BLaER1 (cell line): Measurements from ENCODE around the gene SOS2.
"Not testable (repeated sequence)": the region's sequence is repeated elsewhere in the genome, so short reads cannot be mapped to it uniquely, and the experiment has no call there.

ENCODE experiments used
- H3K27ac ChIP-seq: shearing (Covaris generic); formaldehyde crosslinking; 2 replicates; pipeline ENCODE4 v1.8.1; 2022
- H3K27me3 ChIP-seq: shearing (Covaris generic); formaldehyde crosslinking; 2 replicates; pipeline ENCODE4 v1.8.1; 2022
- H3K36me3 ChIP-seq: shearing (Covaris generic); formaldehyde crosslinking; 2 replicates; pipeline ENCODE4 v1.8.1; 2022
- H3K4me1 ChIP-seq: shearing (Covaris generic); formaldehyde crosslinking; 2 replicates; pipeline ENCODE4 v1.8.1; 2022
- H3K4me2 ChIP-seq: shearing (Covaris generic); formaldehyde crosslinking; 2 replicates; pipeline ENCODE4 v1.8.1; 2022
- H3K4me3 ChIP-seq: shearing (Covaris generic); formaldehyde crosslinking; 2 replicates; pipeline ENCODE4 v1.8.1; 2022
- H3K9ac ChIP-seq: shearing (Covaris generic); formaldehyde crosslinking; 2 replicates; pipeline ENCODE4 v1.8.1; 2022
- H3K9me3 ChIP-seq: shearing (Covaris generic); formaldehyde crosslinking; 2 replicates; pipeline ENCODE4 v1.8.1; 2022
- H4K20me1 ChIP-seq: shearing (Covaris generic); formaldehyde crosslinking; 2 replicates; pipeline ENCODE4 v1.8.1; 2022
- Cebpa-rat ChIP-seq: shearing (Covaris generic); IDR thresholded peaks from 2 replicates; pipeline ENCODE4 v1.8.1; 2022

Gene SOS2

DNA sequence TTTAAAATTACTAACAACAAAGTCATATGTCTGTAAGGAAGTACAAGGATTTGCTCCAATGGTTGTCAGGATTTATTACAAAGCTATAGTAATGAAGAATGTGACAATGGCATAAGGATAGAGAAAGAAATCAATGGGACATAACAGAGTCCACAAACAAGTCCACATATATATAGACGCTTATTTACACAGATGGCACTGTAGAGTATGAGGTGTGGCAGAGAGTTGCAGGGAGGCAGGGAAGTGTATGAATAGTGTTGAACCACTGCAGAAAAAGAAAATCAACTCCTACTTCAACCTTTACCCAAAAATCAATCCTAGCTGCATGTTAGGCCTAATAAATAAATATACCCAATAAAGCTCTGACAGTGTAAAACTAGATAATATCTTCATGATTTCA, 21.3 kb downstream of the SOS2 start:
- H4K20me1 ChIP-seq: peaks cover 58% of the 10 kb centered on the region; the same call in 1 of the 2 replicates
- H3K4me3 ChIP-seq: no peak overlapping the region
- H3K27ac ChIP-seq: no peak overlapping the region
- H3K4me2 ChIP-seq: no peak overlapping the region
- H3K27me3 ChIP-seq: no peaks in the 10 kb centered on the region
- H3K4me1 ChIP-seq: no peaks in the 10 kb centered on the region
- no peak overlapping the region for H3K9ac ChIP-seq
- no peak for TF ChIP-seq Cebpa-rat
- no peaks in the 10 kb centered on the region; the same call in 1 of the 2 replicates for H3K36me3 ChIP-seq
- H3K9me3 ChIP-seq: no peaks in the 10 kb centered on the region

DNA sequence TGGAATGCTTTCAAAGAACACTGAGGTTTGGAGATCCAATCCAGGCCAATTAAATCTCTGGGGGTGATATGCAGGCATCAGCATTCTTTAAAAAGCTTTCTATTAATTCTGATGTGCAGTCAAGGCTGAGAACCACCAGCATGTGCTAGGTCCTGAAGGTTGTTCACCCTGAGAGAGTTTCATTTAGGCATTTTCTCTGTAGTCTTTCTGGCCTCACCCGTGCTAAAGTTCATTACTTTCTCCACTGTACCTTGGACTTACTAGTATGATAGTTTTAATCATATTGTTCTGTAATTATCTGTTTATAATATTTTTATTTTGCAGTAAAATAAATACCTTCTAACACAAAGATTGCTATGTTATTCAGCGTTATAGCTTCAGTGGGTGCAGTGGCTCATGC, 32.9 kb downstream of the SOS2 start:
- H3K4me1 ChIP-seq: no peaks in the 10 kb centered on the region
- no peak for TF ChIP-seq Cebpa-rat
- H3K4me2 ChIP-seq: no peak overlapping the region
- H3K27me3 ChIP-seq: no peaks in the 10 kb centered on the region
- no peak overlapping the region for H3K9ac ChIP-seq
- H4K20me1 ChIP-seq: peaks cover 15% of the 10 kb centered on the region; the same call in 1 of the 2 replicates
- H3K27ac ChIP-seq: no peak overlapping the region
- H3K4me3 ChIP-seq: no peak overlapping the region
- H3K36me3 ChIP-seq: peaks cover 62% of the 10 kb centered on the region
- H3K9me3 ChIP-seq: no peaks in the 10 kb centered on the region

GRCh38 chr14:50191499-50191898, 39.9 kb downstream of the SOS2 start:
- Histone ChIP-seq H3K9me3 (no peaks in the 10 kb centered on the region), H3K4me3 (no peak overlapping the region)

GRCh38 chr14:50186107-50186506, 45.3 kb downstream of the SOS2 start:
- H3K9ac ChIP-seq: no peak overlapping the region
- no peaks in the 10 kb centered on the region for H4K20me1 ChIP-seq
- no peaks in the 10 kb centered on the region for H3K9me3 ChIP-seq
- H3K4me1 ChIP-seq: no peaks in the 10 kb centered on the region
- H3K27me3 ChIP-seq: no peaks in the 10 kb centered on the region
- H3K4me2 ChIP-seq: no peak overlapping the region
- H3K27ac ChIP-seq: no peak overlapping the region
- no peak overlapping the region for H3K4me3 ChIP-seq
- peaks cover 49% of the 10 kb centered on the region for H3K36me3 ChIP-seq
- TF ChIP-seq Cebpa-rat: no peak

More at GRCh38 chr14:50191499-50191898, 39.9 kb downstream of the SOS2 start:
- Histone ChIP-seq H3K36me3 (peaks cover 40% of the 10 kb centered on the region), H3K27ac (no peak overlapping the region), H3K27me3 (no peaks in the 10 kb centered on the region), H4K20me1 (no peaks in the 10 kb centered on the region), H3K9ac (no peak overlapping the region), H3K4me2 (no peak overlapping the region), H3K4me1 (no peaks in the 10 kb centered on the region)
- no peak for TF ChIP-seq Cebpa-rat

GRCh38 chr14:50173891-50174290, 57.5 kb downstream of the SOS2 start:
- H3K36me3 ChIP-seq: peaks cover 23% of the 10 kb centered on the region
- H3K4me3 ChIP-seq: no peak overlapping the region
- TF ChIP-seq Cebpa-rat: no peak
- H4K20me1 ChIP-seq: no peaks in the 10 kb centered on the region
- H3K4me1 ChIP-seq: no peaks in the 10 kb centered on the region; the same call in 1 of the 2 replicates
- H3K9ac ChIP-seq: no peak overlapping the region
- no peaks in the 10 kb centered on the region for H3K27me3 ChIP-seq
- H3K9me3 ChIP-seq: no peaks in the 10 kb centered on the region
- no peak overlapping the region for H3K27ac ChIP-seq
- H3K4me2 ChIP-seq: no peak overlapping the region

DNA sequence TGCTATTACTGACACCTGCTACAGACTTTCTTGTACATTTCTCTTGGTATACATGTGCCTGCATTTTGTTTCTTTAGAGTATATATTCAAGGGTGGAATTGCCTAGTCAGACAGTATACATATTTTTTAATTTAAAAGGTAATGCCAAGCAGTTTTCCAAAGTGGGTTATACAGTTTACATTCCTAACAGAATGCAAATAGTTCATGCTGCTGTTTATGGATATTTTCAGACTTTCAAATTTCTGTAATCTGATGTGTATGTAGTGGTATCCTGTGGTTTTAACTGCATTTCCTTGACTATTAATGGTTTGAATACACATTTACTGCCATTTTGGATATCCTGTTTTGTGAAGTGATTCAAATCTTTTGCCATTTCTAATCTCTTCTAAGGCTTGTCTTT, 59.5 kb downstream of the SOS2 start:
- Histone ChIP-seq H3K27me3 (no peaks in the 10 kb centered on the region), H3K9me3 (no peaks in the 10 kb centered on the region), H4K20me1 (no peaks in the 10 kb centered on the region), H3K27ac (no peak overlapping the region), H3K9ac (no peak overlapping the region), H3K4me1 (no peaks in the 10 kb centered on the region; the same call in 1 of the 2 replicates), H3K36me3 (peaks cover 22% of the 10 kb centered on the region), H3K4me2 (no peak overlapping the region), H3K4me3 (no peak overlapping the region)
- TF ChIP-seq Cebpa-rat: no peak

DNA sequence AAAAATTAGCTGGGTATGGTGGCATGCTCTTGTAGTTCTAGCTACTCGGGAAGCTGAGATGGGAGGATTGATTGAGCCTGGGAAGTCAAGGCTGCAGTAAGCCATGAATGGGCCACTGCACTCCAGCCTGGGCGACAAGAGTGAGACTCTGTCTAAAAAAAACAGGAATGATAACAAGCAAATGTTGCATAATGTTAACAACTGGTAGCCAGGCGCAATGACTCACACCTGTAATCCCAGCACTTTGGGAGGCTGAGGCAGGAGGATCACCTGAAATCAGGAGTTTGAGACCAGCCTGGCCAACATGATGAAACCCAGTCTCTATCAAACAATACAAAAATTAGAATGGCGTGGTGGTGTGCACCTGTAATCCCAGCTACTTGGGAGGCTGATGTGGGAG, 64.0 kb downstream of the SOS2 start:
- not testable (repeated sequence) for H3K4me3 ChIP-seq, H3K4me2 ChIP-seq, H3K9me3 ChIP-seq, H3K27me3 ChIP-seq, H3K9ac ChIP-seq, H3K27ac ChIP-seq, H4K20me1 ChIP-seq, H3K4me1 ChIP-seq
- H3K36me3 ChIP-seq: peaks cover 15% of the 10 kb centered on the region

DNA sequence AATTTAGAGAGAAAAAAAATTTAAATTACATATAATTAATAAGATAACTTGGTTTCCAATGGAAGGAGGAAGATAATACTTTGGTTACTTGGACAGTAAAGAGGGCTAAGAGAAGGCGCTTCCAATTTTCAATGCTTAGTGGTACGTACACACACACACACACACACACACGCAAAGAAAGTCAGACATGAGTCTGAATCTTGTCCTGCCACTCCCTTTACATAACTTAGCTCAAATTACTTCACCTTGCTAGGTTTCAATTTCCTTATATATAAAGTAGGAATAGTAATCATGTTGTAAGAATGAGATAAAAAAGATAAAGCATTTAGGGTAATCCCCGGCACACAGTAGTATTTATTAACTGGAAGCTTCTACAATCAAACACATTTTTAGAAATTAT, 75.3 kb downstream of the SOS2 start:
- Histone ChIP-seq H3K27me3 (no peaks in the 10 kb centered on the region), H3K36me3 (peaks cover 47% of the 10 kb centered on the region), H3K9ac (no peak overlapping the region), H3K4me1 (peaks cover 8% of the 10 kb centered on the region), H3K4me2 (no peak overlapping the region), H4K20me1 (no peaks in the 10 kb centered on the region), H3K4me3 (no peak overlapping the region), H3K9me3 (no peaks in the 10 kb centered on the region), H3K27ac (no peak overlapping the region)
- TF ChIP-seq Cebpa-rat: no peak

DNA sequence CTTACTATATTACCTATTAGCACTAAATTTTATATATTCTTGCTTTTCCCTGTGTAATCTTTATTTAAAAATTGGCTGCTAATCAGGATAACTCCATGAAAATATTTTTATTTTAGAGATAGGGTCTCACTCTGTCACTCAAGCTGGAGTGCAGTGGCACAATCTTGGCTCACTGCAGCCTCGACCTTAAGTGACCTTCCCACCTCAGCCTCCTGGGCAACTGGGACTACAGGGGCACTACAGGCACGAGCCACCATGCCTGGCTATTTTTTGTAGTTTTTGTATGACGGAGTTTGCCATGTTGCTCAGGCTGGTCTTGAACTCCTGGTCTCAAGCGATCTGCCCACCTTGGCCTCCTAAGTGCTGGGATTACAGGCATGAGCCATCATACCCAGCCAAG, 82.6 kb downstream of the SOS2 start:
- Histone ChIP-seq H3K4me3 (no peak overlapping the region), H4K20me1 (no peaks in the 10 kb centered on the region)

GRCh38 chr14:50139192-50139591, 92.2 kb downstream of the SOS2 start:
- Histone ChIP-seq H3K4me1 (no peaks in the 10 kb centered on the region), H3K4me3 (no peak overlapping the region), H3K9me3 (no peaks in the 10 kb centered on the region), H3K36me3 (peaks cover 13% of the 10 kb centered on the region), H3K4me2 (no peak overlapping the region), H3K27ac (no peak overlapping the region), H4K20me1 (no peaks in the 10 kb centered on the region), H3K27me3 (no peaks in the 10 kb centered on the region), H3K9ac (no peak overlapping the region)
- no peak for TF ChIP-seq Cebpa-rat

More for the DNA sequence above, 82.6 kb downstream of the SOS2 start:
- H3K36me3 ChIP-seq: peaks cover 52% of the 10 kb centered on the region
- no peaks in the 10 kb centered on the region for H3K27me3 ChIP-seq
- H3K9ac ChIP-seq: no peak overlapping the region
- TF ChIP-seq Cebpa-rat: no peak
- no peak overlapping the region for H3K4me2 ChIP-seq
- H3K27ac ChIP-seq: no peak overlapping the region
- peaks cover 8% of the 10 kb centered on the region for H3K4me1 ChIP-seq
- H3K9me3 ChIP-seq: no peaks in the 10 kb centered on the region

- H3K36me3 ChIP-seq: peaks cover 67% of the 10 kb centered on the region
- H4K20me1 ChIP-seq: no peaks in the 10 kb centered on the region
- no peaks in the 10 kb centered on the region for H3K9me3 ChIP-seq
- H3K4me2 ChIP-seq: no peak overlapping the region
- no peak overlapping the region for H3K4me3 ChIP-seq
- no peak for TF ChIP-seq Cebpa-rat
- no peaks in the 10 kb centered on the region for H3K27me3 ChIP-seq
- no peak overlapping the region for H3K27ac ChIP-seq
- H3K9ac ChIP-seq: no peak overlapping the region
- no peaks in the 10 kb centered on the region for H3K4me1 ChIP-seq
Measured at GRCh38 chr14:50127802-50128201, 103.6 kb downstream of the SOS2 start.
